Smooth muscle cell (in vitro differentiated cells): ENCODE data around the gene CLDN14. TPM values are rescaled to one million over a fixed set of nuclear protein-coding genes. Genes with fewer than 3 reads are reported as not detected.

Source experiments
- DNase-seq: peaks from one replicate; lab custom pipeline; 2025; ENCODE audit not compliant: unreplicated experiment; lab: John Stamatoyannopoulos, UW
- H2AFZ ChIP-seq: fragments of 200-600 bp; sonication (generic); 2 replicates; pipeline ENCODE4 v1.6.0; 2016; ENCODE audit warnings: antibody characterized with exemption, low read depth, mild to moderate bottlenecking
- H3F3A ChIP-seq: fragments of 200-600 bp; sonication (generic); 2 replicates; pipeline ENCODE4 v1.6.0; 2017; ENCODE audit warnings: antibody characterized with exemption, low read depth
- H3K27ac ChIP-seq: fragments of 200-600 bp; sonication (generic); 2 replicates; pipeline ENCODE4 v1.5.1; 2016; ENCODE audit warnings: low read depth, mild to moderate bottlenecking
- H3K27me3 ChIP-seq: fragments of 200-600 bp; sonication (generic); 2 replicates; pipeline ENCODE4 v1.6.1; 2016; ENCODE audit warnings: low read depth, mild to moderate bottlenecking
- H3K36me3 ChIP-seq: fragments of 200-600 bp; sonication (generic); 2 replicates; pipeline ENCODE4 v1.5.1; 2016; ENCODE audit warnings: low read depth
- H3K4me1 ChIP-seq: fragments of 200-600 bp; sonication (generic); 2 replicates; pipeline ENCODE4 v1.5.1; 2016; ENCODE audit warnings: low read depth
- H3K4me2 ChIP-seq: fragments of 200-600 bp; sonication (generic); 2 replicates; pipeline ENCODE4 v1.6.0; 2016; ENCODE audit warnings: mild to moderate bottlenecking
- H3K4me3 ChIP-seq: fragments of 200-600 bp; sonication (generic); 2 replicates; pipeline ENCODE4 v1.5.1; 2016; ENCODE audit warnings: mild to moderate bottlenecking
- H3K79me2 ChIP-seq: fragments of 200-600 bp; sonication (generic); 2 replicates; pipeline ENCODE4 v1.6.0; 2016; ENCODE audit warnings: low read depth, mild to moderate bottlenecking
- H3K9ac ChIP-seq: fragments of 200-600 bp; sonication (generic); 2 replicates; pipeline ENCODE4 v1.6.0; 2016; ENCODE audit warnings: low read depth
- H3K9me3 ChIP-seq: fragments of 200-600 bp; sonication (generic); replicated peaks from 2 replicates; pipeline ENCODE4 v1.5.1; 2016; ENCODE audit warnings: low read depth
- H4K20me1 ChIP-seq: fragments of 200-600 bp; sonication (generic); 2 replicates; pipeline ENCODE4 v1.6.0; 2016; ENCODE audit warnings: low read depth
- CTCF ChIP-seq: fragments of 200-600 bp; sonication (generic); IDR thresholded peaks from 2 replicates; pipeline ENCODE4 v1.5.1; 2017; ENCODE audit warnings: borderline replicate concordance, mild to moderate bottlenecking, antibody characterized with exemption; ENCODE audit not compliant: insufficient read depth, poor library complexity, severe bottlenecking
- WGBS: methylation state at CpG from one replicate; pipeline ENCODE4 v1.1.7; 2016; ENCODE audit warnings: low lambda C conversion rate; 5-methylcytosine and 5-hydroxymethylcytosine counted together
- polyA plus RNA-seq: library from polyadenylated mRNA; unstranded; fragments of >200 nt; fragmentation: Nextera tagmentation; extraction: Ambion mirVana; gene quantifications from 2 replicates; pipeline ENCODE4 v1.2.1, GENCODE V29; 2016
- total RNA-seq: library from RNA; depleted of rRNA; stranded (reverse); fragments of >200 nt; gene quantifications from 2 replicates; pipeline ENCODE4 v1.2.3, GENCODE V29; 2014

The CLDN14 gene
- total and polyA plus RNA-seq, 2 experiments from 2014 or later = not detected

GRCh38 chr21:36437745-36438128, 42.2 kb downstream of the CLDN14 start:
- Histone ChIP-seq H3K27ac (peak overlapping the region; percentile 30), H3K4me2 (no peak overlapping the region), H3K4me1 (no peaks in the 10 kb centered on the region), H4K20me1 (no peaks in the 10 kb centered on the region), H3K79me2 (no peaks in the 10 kb centered on the region), H3K9me3 (no peaks in the 10 kb centered on the region), H3K36me3 (no peaks in the 10 kb centered on the region), H2AFZ (no peak overlapping the region), H3K4me3 (no peak overlapping the region), H3F3A (no peaks in the 10 kb centered on the region), H3K9ac (no peak overlapping the region), H3K27me3 (no peaks in the 10 kb centered on the region)
- WGBS = 46% methylated on average over 6 of the region's 6 CpGs
- DNase-seq = no peak
- TF ChIP-seq CTCF = no peak

GRCh38 chr21:36436829-36437744, 42.8 kb downstream of the CLDN14 start:
- H3K4me1 ChIP-seq = no peaks in the 10 kb centered on the region
- H3K4me3 ChIP-seq = no peak overlapping the region
- no peaks in the 10 kb centered on the region for H3K36me3 ChIP-seq
- no peaks in the 10 kb centered on the region for H4K20me1 ChIP-seq
- no peak for DNase-seq
- H2AFZ ChIP-seq = no peak overlapping the region
- peak overlapping the region; percentile 1 for H3K27ac ChIP-seq
- no peaks in the 10 kb centered on the region for H3K79me2 ChIP-seq
- H3K27me3 ChIP-seq = no peaks in the 10 kb centered on the region
- no peaks in the 10 kb centered on the region for H3K9me3 ChIP-seq
- no peak overlapping the region for H3K4me2 ChIP-seq
- TF ChIP-seq CTCF = no peak
- 94% methylated on average over 5 of the region's 5 CpGs for WGBS
- no peaks in the 10 kb centered on the region for H3F3A ChIP-seq
- H3K9ac ChIP-seq = no peak overlapping the region

- Histone ChIP-seq H3K36me3 (no peaks in the 10 kb centered on the region), H3K4me3 (no peak overlapping the region), H4K20me1 (no peaks in the 10 kb centered on the region), H3K27me3 (no peaks in the 10 kb centered on the region), H3K9ac (no peak overlapping the region), H3K4me1 (peaks cover 13% of the 10 kb centered on the region), H3F3A (peaks cover 20% of the 10 kb centered on the region), H2AFZ (no peak overlapping the region), H3K9me3 (no peaks in the 10 kb centered on the region), H3K4me2 (no peak overlapping the region), H3K79me2 (no peaks in the 10 kb centered on the region), H3K27ac (no peak overlapping the region)
- WGBS = 86% methylated on average over 6 of the region's 6 CpGs
- DNase-seq = no peak
- TF ChIP-seq CTCF = no peak
Observed at GRCh38 chr21:36434144-36434543, 45.8 kb downstream of the CLDN14 start.
